Left kidney (tissue), 2 donors: ENCODE measurements around the gene NEURL1. TPM values are rescaled to one million over a fixed set of nuclear protein-coding genes. Genes with fewer than 3 reads are reported as not detected.
"Not testable (repeated sequence)": the region's sequence is repeated elsewhere in the genome, so short reads cannot be mapped to it uniquely, and the experiment has no call there.

Experiments used
- DNase-seq: peaks from one replicate; pipeline ENCODE4 v3.0.0-alpha.2; 2013
- polyA plus RNA-seq: library from polyadenylated mRNA; unstranded; fragments of 120-200 nt; gene quantifications from one replicate; pipeline ENCODE4 v1.2.1, GENCODE V29; 2013; ENCODE audit not compliant: insufficient read length

NEURL1 gene
- polyA plus RNA-seq, 1 donor = 1.6 TPM

DNA sequence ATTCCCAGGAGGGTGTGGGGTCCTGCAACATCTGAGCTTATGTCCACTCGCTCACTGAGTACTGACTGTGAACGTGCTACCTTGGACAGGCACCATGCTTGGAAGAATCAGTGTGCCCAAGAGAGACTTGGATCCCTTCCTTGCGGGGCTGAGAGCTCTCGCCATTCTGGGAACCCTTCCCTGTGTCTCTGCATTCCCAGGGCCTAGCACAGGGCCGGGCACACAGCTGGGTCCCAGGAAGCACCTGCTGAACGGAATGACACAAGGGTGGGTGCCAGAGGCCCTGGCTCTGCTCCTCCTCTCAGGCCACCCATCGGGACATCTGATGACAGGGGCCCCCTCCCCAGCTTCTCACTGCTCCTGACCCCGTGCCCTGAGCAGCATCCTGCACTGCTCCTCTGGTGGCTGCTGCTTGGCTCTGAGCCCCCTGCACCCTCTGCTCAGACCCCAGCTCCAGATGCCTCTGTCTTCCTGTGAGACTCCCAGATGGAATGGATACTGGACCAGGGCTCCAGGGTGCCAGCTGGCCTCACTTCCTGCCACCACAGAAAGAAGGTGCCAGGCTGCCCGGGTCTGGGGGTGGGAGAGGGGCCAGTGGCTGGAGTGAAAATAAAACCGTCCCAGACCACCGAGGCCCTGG lies 129.6 kb downstream of the NEURL1 start:
- no peak for DNase-seq

DNA sequence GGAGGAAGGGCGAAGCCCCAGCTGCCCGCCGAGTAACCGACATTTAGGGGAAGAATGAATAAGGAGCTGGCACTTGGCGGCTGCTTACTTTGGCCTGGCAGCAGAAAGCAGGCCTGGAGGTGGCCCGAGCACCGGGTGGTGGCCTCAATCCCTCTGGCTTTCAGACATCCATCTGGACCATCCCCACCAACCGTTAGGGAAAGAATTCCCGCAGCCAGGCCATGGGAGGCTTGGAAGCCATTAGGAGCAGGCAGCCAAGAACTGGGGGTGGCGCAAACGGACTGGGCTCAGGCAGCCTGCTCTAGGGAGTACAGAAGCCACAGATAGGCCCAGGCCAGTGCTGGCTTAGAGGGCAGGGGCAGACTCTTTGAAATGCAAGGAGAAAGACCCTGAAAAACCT lies 132.7 kb downstream of the NEURL1 start:
- no peak for DNase-seq

DNA sequence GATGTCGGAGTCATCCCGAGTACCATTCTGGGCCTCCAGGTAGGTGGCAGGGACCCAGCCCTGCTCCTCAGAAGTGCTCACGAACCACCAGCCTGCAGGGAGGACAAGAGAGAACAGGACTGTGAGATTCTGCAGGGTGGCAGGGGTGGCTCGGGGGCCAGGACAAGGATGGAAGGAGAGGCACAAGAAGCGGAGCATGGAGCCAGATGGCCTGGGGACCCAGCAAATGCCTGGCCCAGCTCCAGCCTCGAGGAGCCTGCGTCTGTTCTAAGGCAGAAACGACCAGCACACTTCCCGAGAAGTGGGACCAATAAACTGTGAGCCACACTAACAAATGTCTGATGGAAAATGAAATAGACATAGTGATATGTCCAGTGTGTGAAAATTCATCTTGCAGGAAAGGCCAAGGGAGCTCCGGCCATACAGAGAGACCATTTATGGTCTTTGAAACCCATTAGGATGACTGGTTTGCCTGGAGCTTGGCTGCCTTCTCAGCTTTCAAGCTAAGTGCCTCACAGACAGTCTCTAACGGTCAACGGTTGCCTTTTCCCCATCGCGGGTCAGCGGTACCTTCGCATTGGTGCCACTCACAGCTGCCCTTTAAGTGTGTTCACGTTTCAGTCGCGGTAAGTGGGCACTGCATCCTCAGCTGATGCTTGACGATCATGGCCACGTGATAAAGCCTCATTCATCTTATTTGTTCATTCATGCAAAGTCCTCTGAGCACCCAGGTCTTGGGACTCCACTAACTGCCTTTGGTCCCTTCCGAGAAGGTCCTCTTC lies 133.8 kb downstream of the NEURL1 start:
- DNase-seq = no peak

DNA sequence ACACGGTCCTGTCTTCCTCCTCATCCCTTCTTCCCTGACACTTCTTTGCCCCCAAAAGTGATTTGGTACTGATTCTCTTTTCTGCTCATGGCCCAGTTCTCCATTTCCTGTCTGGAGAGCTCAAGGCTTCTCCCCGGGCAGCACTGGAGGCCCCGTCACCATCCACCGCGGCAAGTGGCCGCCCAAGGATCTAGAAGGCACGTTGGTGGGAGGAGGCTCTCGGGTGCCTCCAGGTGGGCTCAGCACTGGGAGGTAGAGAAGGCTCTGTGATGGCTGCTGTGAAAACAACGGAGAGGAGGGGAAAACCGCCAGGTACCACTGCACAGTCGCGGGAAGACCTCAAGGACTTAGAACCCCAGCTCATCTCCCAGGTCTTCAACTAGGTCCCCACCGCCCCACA lies 134.4 kb downstream of the NEURL1 start:
- DNase-seq = no peak

DNA sequence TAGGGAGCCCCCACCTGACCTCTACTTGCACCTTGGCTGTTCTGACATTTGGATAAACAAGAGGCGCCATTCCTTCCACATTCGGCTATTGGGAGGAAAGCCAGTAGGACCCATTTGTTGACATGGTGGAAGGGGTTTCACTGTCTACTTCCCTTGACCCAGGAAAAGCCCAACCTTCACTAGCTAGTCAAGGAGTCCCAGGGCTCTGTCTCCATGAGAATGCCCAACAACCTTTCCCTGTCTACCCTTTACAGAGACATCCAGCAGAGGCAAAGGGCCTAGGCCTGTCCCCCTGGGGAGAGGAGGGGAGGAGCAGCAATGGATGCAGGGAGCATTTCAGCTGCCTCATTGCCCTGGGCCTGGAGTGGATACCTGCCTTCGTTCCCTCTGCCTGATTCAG lies 136.1 kb downstream of the NEURL1 start:
- no peak for DNase-seq

DNA sequence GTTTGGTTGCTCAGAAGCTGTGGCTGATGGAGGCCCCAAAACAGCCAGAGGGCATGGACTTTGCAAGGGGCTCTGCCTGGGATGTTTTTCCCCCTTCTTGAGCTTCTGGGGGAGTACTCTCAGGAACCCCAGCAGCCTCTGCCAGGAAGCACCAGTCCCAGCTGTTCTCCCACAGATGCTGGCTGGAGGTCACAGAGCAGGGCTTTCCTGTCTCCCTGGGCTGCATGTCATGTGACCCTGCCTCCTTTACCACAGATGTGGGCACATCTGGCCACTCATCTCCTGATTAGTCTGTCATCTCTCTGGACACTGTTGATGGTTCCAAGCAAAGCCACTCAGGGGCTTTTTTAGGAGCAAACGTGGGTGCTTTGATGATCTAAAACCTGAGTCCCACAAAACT lies 136.7 kb downstream of the NEURL1 start:
- no peak for DNase-seq

DNA sequence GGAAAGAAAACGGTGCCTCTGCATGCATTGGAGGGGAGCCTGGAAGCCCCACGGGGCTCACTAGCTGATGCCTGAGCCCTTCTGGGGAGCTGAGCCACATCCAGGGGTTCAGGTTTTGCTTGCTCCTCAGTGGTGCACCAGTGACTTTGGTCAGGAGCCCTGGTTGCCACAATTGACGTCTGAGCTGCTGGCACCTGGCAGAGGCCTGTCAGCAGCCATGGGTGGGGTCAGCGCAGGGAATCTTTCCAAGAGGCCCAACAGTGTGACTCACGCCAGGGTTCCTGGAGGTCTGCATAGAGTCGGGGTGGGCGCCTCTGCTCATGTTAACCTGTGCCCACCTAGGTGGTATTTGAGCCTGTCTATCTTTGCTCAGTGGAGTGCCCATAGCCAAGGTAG lies 138.7 kb downstream of the NEURL1 start:
- no peak for DNase-seq

DNA sequence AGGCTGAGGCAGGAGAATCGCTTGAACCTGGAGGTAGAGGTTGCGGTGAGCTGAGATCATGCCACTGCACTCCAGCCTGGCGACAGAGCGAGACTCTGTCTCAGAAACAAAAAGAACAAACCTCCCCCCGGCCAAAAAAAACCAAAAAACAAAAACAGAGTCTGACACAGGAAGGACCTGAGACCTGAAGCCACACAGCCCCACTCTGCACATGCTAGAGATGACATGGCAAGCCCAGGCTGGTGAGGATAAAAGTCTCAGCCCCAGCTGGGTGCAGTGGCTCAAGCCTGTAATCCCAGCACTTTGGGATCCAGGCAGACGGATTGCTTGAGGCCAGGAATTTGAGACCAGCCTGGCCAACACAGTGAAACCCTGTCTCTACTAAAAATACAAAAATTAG lies 139.4 kb downstream of the NEURL1 start:
- not testable (repeated sequence) for DNase-seq

DNA sequence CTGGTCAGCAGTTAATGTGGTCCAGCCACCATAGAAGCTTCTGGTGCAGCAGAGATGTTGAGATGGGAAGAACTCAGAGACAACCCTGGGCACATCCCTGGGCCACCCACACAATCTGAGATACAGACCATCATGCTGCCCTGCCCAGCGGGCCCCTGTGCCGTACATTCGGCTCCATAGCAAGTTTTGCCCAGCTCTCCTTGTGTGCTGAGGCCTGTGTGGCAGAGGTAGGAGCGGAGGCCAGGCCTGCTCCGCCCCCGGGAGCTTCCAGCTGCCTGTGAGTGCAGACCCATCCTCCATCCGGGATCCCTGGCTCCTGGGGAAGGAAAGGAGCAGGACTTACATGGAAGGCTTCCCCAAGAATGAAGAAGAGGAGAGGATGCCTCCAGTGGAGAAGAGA lies 140.3 kb downstream of the NEURL1 start:
- no peak for DNase-seq

DNA sequence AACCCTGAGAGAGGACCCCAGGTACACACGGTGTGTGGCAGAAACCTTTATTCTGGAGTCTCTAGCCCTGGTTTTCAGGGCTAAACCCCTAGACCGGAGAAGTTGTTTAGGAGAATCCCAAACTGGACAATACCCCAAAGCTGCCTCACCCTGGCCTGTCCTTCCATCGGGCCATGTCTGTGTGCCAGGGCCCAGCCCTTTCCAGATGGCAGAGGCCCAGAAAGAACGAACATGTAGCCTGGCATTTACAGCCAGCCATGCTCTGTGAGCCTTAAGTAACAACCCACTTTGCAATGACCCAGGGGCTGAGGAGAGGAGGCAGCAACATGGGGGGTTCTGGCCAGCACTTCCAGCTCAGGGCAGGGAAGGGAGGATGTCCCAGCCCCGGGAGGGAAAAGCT lies 142.1 kb downstream of the NEURL1 start:
- DNase-seq = no peak

DNA sequence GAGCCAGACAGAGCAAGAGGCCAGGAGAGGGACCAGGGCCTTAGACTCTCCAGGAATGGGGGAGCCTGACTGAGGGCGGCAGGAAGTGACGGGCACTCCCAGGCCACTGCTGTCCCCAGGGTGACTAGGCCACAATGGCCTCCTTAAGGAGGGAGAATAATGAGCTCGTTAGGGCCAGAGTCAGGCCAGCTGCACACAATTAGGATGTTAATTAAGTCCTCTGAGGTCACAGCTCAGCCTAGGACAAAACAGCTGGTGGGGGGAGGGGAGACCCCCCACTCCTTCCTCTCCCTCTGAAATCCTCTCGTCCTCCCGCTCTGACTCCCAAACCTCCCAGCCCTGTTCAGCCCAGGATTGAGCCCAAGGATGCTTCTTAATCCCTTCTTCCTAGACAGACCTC lies 143.0 kb downstream of the NEURL1 start:
- no peak for DNase-seq

DNA sequence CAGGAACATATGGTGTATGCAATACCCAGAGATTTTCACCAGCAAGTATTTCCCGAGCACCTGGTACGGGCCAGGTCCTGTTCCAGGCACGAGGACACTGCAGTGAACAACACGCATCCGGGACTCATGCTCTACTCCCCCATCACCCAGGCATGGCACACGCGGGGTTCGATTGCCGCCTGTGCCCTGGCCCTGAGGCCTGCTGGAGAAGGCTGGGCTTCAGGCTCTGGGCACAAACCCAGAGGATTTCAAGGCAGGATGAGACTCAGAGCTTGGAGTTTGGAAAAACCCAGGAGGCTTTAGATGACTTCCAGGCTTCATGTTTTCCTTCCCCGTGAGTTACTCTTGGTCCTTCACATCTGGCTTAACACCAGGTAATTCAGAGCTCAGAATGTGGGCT lies 143.5 kb downstream of the NEURL1 start:
- no peak for DNase-seq

DNA sequence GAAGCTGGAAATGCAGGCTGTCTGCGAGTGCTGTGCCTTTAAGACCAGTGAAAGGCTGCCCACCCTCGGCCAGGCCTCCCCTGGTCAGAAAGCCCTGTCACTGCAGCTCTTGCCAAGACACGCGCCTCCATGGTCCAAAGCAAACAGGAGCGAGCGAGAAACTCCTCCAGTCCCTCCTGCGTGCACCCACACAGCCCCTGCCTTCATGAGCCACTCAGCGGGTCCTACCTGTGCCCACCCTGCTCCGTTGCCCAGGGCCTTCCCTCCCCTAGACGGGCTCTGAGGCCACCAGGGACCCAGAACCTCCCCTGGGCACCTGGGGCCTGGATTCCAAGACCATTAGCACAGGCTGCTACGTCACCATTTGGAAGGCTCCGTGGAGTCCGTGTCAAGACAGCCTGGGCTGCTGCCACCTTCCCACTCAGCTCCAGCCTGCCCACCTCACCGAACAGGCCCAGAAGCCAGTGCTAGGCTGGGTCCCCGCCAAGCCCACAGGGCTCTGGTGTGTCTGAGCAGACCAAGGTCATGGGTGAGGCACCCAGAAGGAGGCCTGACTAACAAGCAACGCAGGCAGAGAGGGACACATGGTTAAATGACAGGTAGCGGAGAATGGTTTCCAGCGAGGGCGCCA lies 144.5 kb downstream of the NEURL1 start:
- no peak for DNase-seq

DNA sequence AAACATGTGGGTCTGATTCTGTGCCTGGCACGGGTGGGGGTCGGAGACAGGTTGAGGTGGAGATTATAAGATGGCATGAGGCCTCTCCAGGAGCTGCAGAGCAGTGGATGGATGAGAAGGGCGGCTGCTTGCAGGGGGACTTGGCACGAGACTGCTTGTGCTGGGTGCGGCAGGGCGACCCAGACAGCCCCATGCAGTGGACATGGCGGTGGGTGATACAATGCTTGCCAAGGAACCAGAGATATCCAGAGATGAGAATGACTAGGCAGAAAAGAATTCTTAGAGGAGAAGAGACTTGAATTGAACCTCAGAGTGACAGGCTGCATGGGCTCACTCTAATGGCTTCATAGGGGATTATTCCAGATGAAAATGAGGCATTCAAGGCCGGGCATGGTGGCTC lies 145.4 kb downstream of the NEURL1 start:
- no peak for DNase-seq

DNA sequence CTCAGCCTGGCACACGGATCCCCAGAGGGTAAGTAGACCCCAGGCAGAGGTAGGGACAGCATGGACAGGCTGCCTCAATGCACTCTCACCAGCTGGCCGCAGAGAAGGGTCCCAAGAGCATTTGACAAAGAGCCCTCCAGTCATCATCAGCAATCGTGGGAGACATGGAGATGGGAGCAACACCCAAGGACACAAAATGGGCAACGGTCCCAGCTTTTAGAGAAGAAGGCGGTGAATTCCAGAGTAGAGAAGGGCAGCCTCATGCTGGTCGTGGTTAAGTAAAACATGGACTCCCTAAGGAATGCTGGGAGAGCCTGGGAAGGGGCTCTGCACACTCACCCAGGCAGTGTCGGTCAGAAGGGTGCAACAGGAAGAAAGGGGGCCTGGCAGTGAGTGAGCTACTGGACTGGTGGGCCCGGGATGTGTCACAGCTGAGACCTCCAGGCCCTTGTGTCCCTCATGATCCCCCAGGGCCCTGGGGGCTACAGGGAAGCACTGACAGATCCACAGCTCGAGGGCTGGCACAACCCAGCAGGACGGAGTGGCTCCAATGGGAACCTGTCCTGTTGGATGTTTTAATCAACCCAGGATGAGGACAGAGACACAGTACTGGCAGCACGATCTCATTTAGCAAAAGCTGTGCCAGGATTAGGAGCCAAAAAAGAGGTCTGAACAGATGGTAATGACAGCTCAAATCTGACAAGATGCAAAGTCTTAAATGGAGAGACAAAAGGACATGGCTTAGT lies 147.1 kb downstream of the NEURL1 start:
- no peak for DNase-seq

DNA sequence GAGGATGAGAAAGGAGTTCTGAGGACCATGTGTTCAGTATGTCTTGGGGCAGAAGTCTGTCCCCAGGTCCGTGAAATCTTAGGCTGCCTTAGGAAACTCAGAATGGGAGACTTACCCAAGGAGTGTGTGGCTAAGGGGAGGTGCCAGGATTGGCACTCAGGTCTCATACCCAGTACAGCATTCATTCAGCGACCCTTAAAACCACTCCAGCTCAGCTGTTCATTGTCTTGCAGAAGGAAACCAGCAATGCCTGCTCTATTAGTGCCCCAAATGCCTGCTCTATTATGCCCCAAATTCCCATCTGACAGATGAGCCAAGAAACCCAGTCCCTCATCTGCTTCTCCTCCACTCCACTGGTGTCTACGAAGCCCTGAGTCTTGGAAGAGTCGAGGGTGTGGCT lies 147.8 kb downstream of the NEURL1 start:
- DNase-seq = no peak

Other genes starting within 250 kb of the NEURL1 start
- 0.18 TPM for gene RPEL1, start 247.8 kb upstream of the NEURL1 start, polyA plus RNA-seq
- gene INA, start 216.6 kb upstream of the NEURL1 start, polyA plus RNA-seq = 0.53 TPM
- gene PCGF6, start 142.6 kb upstream of the NEURL1 start, polyA plus RNA-seq = 15.7 TPM
- gene TAF5, start 125.7 kb upstream of the NEURL1 start, polyA plus RNA-seq = 9.4 TPM
- 226 TPM for gene ATP5MK, start 97.2 kb upstream of the NEURL1 start, polyA plus RNA-seq
- 40.4 TPM for gene PDCD11, start 97.1 kb upstream of the NEURL1 start, polyA plus RNA-seq
- 10.3 TPM for gene CALHM2, start 41.3 kb upstream of the NEURL1 start, polyA plus RNA-seq
- gene CALHM1, start 34.8 kb upstream of the NEURL1 start, polyA plus RNA-seq = 0.05 TPM
- gene CALHM3, start 14.5 kb upstream of the NEURL1 start, polyA plus RNA-seq = not detected